A673 (cell line): ENCODE data around the gene PROZ. TPM values are rescaled to one million over a fixed set of nuclear protein-coding genes. Genes with fewer than 3 reads are reported as not detected.

Source experiments
- BruUV-seq: library from RNA; stranded (reverse); fragments of 400-500 nt; replicated peaks from 2 replicates; lab custom pipeline; 2021; lab: Mats Ljungman, UMichigan
- CTCF ChIA-PET: fragments of 300-600 bp; sonication (Branson Sonifier 250); formaldehyde crosslinking; loops from one replicate; lab custom pipeline; 2022; ENCODE audit warnings: antibody characterized with exemption; lab: Charles Lee
- POLR2A ChIA-PET: fragments of 300-600 bp; sonication (Branson Sonifier 250); formaldehyde crosslinking; loops from one replicate; lab custom pipeline; 2022; ENCODE audit warnings: antibody characterized with exemption; ENCODE audit not compliant: low non-redundant PET; lab: Charles Lee
- DNase-seq: peaks from one replicate; pipeline ENCODE4 v3.0.0-alpha.2; 2015; ENCODE audit warnings: low spot score
- H3K27ac ChIP-seq: fragments of 200-600 bp; sonication (generic); 2 replicates; pipeline ENCODE4 v1.5.1; 2016; ENCODE audit warnings: mixed run types, low read depth, mild to moderate bottlenecking, mixed read lengths, antibody characterized with exemption, low read length; ENCODE audit not compliant: poor library complexity, severe bottlenecking
- H3K27me3 ChIP-seq: fragments of 200-600 bp; sonication (generic); replicated peaks from 2 replicates; pipeline ENCODE4 v1.6.1; 2017; ENCODE audit warnings: mixed run types, low read depth, mild to moderate bottlenecking, mixed read lengths, antibody characterized with exemption, low read length; ENCODE audit not compliant: insufficient read depth, poor library complexity
- H3K36me3 ChIP-seq: fragments of 200-600 bp; sonication (generic); 2 replicates; pipeline ENCODE4 v1.6.1; 2016; ENCODE audit warnings: mixed run types, mild to moderate bottlenecking, mixed read lengths, antibody characterized with exemption, low read length; ENCODE audit not compliant: insufficient read depth, poor library complexity, severe bottlenecking
- H3K4me1 ChIP-seq: fragments of 200-600 bp; sonication (generic); 2 replicates; pipeline ENCODE4 v1.6.1; 2017; ENCODE audit warnings: mixed run types, mild to moderate bottlenecking, mixed read lengths, antibody characterized with exemption, low read length; ENCODE audit not compliant: insufficient read depth, poor library complexity, severe bottlenecking
- H3K4me3 ChIP-seq: fragments of 200-600 bp; sonication (generic); 2 replicates; pipeline ENCODE4 v1.5.1; 2016; ENCODE audit warnings: low read depth, mixed run types, mild to moderate bottlenecking, mixed read lengths, low read length; ENCODE audit not compliant: poor library complexity, severe bottlenecking
- H3K9me3 ChIP-seq: fragments of 200-600 bp; sonication (generic); 2 replicates; pipeline ENCODE4 v1.6.1; 2016; ENCODE audit warnings: mixed run types, low read depth, mild to moderate bottlenecking, mixed read lengths, antibody characterized with exemption, low read length; ENCODE audit not compliant: poor library complexity, severe bottlenecking
- EZH2 ChIP-seq: fragments of 200-600 bp; sonication (generic); IDR thresholded peaks from 2 replicates; pipeline ENCODE4 v1.6.1; 2017; ENCODE audit warnings: borderline replicate concordance, low read depth, mild to moderate bottlenecking, mixed read lengths, antibody characterized with exemption, low read length; ENCODE audit not compliant: poor library complexity, severe bottlenecking
- intact Hi-C: fragments of 100-400 bp; cut with micrococcal nuclease; formaldehyde crosslinking; loops from one replicate; pipeline ENCODE4 v1.10.0; 2022; ENCODE audit not compliant: unreplicated experiment
- total RNA-seq: library from RNA; stranded (reverse); gene quantifications from 2 replicates; pipeline ENCODE4 v1.2.3, GENCODE V29; 2021
- TF ChIP-seq, protein P1 (sequence below): fragments of 300-800, 200-600 bp; sonication (generic); conservative IDR thresholded peaks from 2 replicates; pipeline ENCODE4 v1.5.1; 2017; ENCODE audit warnings: low read depth, mild to moderate bottlenecking, antibody characterized with exemption, low read length, moderate library complexity, mixed read lengths

PROZ gene
- total RNA-seq, 1 experiment from 2014 or later = not detected

DNA sequence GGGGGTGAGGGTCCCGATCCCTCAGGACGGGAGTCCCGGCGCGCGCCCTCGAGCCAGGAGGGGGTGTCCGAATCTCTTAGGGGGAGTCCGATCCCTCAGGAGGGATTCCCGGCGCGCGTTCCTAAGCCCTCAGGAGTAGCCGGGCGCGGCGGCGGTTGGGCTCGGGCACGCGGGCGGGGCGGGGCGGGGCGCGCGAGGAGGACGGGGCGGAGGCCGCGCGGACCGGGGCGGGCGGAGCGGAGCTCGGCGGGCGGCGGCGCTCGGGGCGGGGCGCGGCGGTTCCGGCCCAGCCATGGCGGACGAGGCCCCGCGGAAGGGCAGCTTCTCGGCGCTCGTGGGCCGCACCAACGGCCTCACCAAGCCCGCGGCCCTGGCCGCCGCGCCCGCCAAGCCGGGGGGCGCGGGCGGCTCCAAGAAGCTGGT lies 50.9 kb downstream of the PROZ start, which contains the start of gene CUL4A:
TSS of gene CUL4A (plus strand) at position 278 of the 423 bp plus-strand sequence. CDS start at position 293, 15 bp downstream.
- H3K36me3 ChIP-seq = peaks cover 10% of the 10 kb centered on the region
- peak; percentile 86 for DNase-seq
- no peaks in the 10 kb centered on the region for H3K9me3 ChIP-seq
- H3K4me1 ChIP-seq = peaks cover 20% of the 10 kb centered on the region
- peak within 1 kb of the TSS; percentile 94 for H3K4me3 ChIP-seq
- TF ChIP-seq, protein P1, sequence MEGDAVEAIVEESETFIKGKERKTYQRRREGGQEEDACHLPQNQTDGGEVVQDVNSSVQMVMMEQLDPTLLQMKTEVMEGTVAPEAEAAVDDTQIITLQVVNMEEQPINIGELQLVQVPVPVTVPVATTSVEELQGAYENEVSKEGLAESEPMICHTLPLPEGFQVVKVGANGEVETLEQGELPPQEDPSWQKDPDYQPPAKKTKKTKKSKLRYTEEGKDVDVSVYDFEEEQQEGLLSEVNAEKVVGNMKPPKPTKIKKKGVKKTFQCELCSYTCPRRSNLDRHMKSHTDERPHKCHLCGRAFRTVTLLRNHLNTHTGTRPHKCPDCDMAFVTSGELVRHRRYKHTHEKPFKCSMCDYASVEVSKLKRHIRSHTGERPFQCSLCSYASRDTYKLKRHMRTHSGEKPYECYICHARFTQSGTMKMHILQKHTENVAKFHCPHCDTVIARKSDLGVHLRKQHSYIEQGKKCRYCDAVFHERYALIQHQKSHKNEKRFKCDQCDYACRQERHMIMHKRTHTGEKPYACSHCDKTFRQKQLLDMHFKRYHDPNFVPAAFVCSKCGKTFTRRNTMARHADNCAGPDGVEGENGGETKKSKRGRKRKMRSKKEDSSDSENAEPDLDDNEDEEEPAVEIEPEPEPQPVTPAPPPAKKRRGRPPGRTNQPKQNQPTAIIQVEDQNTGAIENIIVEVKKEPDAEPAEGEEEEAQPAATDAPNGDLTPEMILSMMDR = no peak
- TF ChIP-seq EZH2 = no peak
- intact Hi-C loops = no loop called here
- peak within 1 kb of the TSS; percentile 97 for H3K27ac ChIP-seq
- POLR2A ChIA-PET = interaction anchor here (0.6 to 0.8 kb wide), 2 partner anchors 271 to 392 kb away, joined by 3 to 5 read pairs; no protein-coding TSS in a partner anchor
- CTCF ChIA-PET = no interaction called here
- no peaks in the 10 kb centered on the region for H3K27me3 ChIP-seq
- BruUV-seq = no TSS peak

DNA sequence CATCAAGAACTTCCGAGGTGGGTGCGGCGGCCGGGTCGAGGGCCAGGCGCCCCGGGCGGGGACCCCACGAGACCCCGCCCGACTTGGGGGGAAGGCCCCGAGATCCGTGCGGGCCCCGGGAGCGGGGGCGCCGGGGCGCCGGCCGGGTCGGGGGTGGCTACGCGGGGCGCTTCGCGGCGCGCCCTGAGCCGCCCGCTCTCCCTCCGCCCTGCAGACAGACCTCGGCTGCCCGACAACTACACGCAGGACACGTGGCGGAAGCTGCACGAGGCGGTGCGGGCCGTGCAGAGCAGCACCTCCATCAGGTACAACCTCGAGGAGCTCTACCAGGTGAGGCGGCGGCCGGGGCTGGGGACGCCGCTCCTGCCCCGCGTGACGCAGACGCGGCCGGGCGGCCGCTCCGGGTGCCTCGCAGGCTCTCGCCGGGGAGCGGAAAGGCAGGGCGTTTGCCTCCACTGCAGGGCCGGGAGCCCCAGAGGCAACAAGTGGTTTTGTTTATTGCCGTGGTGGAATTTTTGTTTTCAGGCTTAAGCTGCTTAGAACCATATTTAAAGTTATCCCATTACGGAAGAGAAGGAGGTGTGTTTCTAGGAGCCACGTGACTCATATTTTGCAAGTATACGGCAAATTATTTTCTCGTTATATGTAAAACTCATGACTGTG lies 51.4 kb downstream of the PROZ start:
- peak overlapping the region; percentile 97 for H3K27ac ChIP-seq
- H3K27me3 ChIP-seq = no peaks in the 10 kb centered on the region
- TF ChIP-seq, protein P1 = no peak
- TF ChIP-seq EZH2 = no peak
- BruUV-seq = no TSS peak
- intact Hi-C loops = no loop called here
- peaks cover 20% of the 10 kb centered on the region for H3K4me1 ChIP-seq
- no peaks in the 10 kb centered on the region for H3K9me3 ChIP-seq
- ChIA-PET POLR2A (interaction anchor here (0.6 kb wide), 1 partner anchor 72 kb away, joined by 3 read pairs; no protein-coding TSS in a partner anchor), CTCF (no interaction called here)
- peaks cover 10% of the 10 kb centered on the region for H3K36me3 ChIP-seq
- peak; percentile 79 for DNase-seq
- peak overlapping the region; percentile 94 for H3K4me3 ChIP-seq

DNA sequence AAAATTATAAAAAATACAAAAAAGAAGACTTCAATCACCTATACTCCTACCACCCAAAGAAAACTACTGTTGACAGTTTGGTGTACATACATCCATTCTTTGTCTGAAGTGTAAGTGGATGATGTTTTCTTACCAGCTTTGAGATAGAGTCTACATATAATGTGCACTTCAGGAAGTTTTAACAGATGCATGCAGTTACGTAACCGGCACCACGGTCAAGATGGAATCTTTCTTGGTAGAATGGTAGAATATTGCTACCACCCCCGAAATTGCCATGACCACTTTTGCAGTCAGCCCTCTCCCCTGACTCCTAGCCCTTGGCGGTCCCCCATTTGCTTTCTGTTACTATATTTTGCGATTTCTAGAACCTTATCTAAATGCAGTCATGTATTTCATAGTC lies 52.4 kb downstream of the PROZ start:
- no peaks in the 10 kb centered on the region for H3K27me3 ChIP-seq
- no peak for DNase-seq
- H3K4me3 ChIP-seq = peak overlapping the region; percentile 94
- POLR2A ChIA-PET = no interaction called here
- peaks cover 10% of the 10 kb centered on the region for H3K36me3 ChIP-seq
- intact Hi-C loops = no loop called here
- H3K27ac ChIP-seq = no peak overlapping the region
- CTCF ChIA-PET = no interaction called here
- no peaks in the 10 kb centered on the region for H3K9me3 ChIP-seq
- H3K4me1 ChIP-seq = peaks cover 27% of the 10 kb centered on the region
- TSS peak; percentile 63 for BruUV-seq
- TF ChIP-seq EZH2 = no peak
- TF ChIP-seq, protein P1 = no peak
